Astrocyte of the spinal cord (primary cell): Measurements from ENCODE around the gene SETX.

Source experiments
- DNase-seq: peaks from one replicate; pipeline ENCODE4 v3.0.0; 2011; ENCODE audit warnings: low read depth, low spot score
- H3K4me3 ChIP-seq: 2 replicates; pipeline ENCODE4 v1.5.1; 2011; ENCODE audit warnings: low read depth, mild to moderate bottlenecking, low read length, moderate library complexity
- CTCF ChIP-seq: IDR thresholded peaks from 2 replicates; pipeline ENCODE4 v1.5.1; 2012; ENCODE audit warnings: low read depth, mild to moderate bottlenecking, low read length, inconsistent platforms
- in situ Hi-C: cut with HindIII; loops from 2 replicates; pipeline ENCODE4 v1.10.0; 2017; ENCODE audit warnings: low sequenced_read_pairs

Gene SETX

GRCh38 chr9:132250324-132251262 is 104.2 kb downstream of the SETX start:
- TF ChIP-seq CTCF, result no peak
- no peak overlapping the region for H3K4me3 ChIP-seq
- no peak for DNase-seq
- in situ Hi-C loops, result no loop called here

DNA sequence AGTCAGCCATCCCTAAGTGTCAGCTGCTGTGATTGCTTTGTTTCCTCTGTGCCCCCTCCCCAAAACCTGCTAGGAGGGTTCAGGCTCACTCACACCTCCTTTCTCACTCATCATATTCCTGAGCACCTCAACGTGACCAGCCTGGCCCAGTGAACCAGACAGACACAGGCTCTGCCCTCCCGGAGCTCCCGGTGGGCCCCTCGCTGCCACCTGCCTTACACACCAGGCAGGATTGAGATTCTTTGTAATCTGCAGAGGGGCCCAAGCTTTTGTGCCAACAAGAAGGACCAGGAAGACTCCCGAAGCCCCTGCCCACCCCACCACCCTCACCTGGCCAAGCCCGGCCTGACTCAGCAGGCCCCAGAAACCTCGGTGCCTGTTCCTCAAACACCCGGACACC is 105.1 kb downstream of the SETX start:
- DNase-seq, result no peak
- no peak overlapping the region for H3K4me3 ChIP-seq
- in situ Hi-C loops, result no loop called here
- TF ChIP-seq CTCF, result no peak

- in situ Hi-C loops, result no loop called here
- TF ChIP-seq CTCF, result no peak
- no peak overlapping the region for H3K4me3 ChIP-seq
- DNase-seq, result no peak
These were observed 105.7 kb downstream of the SETX start for GRCh38 chr9:132249123-132249522.

DNA sequence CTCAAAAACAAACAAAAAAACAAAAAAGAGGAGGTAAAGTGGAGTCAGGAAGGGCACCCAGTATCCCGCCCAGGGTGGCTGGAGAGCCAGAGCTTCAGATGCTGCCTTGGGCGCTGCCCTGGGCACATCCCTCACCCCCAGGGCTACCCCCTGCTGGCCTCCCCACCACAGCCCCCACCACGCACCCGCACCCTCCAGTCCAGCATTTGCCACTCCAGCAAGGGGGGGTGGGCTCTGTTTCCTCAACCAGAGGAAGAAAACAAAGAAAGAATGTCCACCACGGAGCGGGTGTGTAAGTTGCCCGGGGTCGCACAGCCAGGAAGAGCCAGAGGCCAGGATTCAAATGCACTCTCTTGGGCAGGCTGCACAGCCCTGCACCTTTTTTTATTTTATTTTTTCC is 106.8 kb downstream of the SETX start:
- no peak for DNase-seq
- in situ Hi-C loops, result no loop called here
- no peak for TF ChIP-seq CTCF

GRCh38 chr9:132245465-132245864 is 109.3 kb downstream of the SETX start:
- H3K4me3 ChIP-seq, result no peak overlapping the region
- no peak for TF ChIP-seq CTCF
- in situ Hi-C loops, result no loop called here
- no peak for DNase-seq

More for the DNA sequence above, 106.8 kb downstream of the SETX start:
- H3K4me3 ChIP-seq, result no peak overlapping the region

- H3K4me3 ChIP-seq, result no peak overlapping the region
- no peak for TF ChIP-seq CTCF
- in situ Hi-C loops, result no loop called here
- no peak for DNase-seq
These were observed 110.0 kb downstream of the SETX start for GRCh38 chr9:132244582-132245455.
